HG03565 (cell line): ENCODE results near the gene RBM22.

Experiments used
- ATAC-seq: cut with Tn5 transposase; IDR thresholded peaks from one replicate; pipeline ENCODE4 v1.9.1; 2021; ENCODE audit warnings: mild to moderate bottlenecking, moderate library complexity; ENCODE audit not compliant: unreplicated experiment

The RBM22 gene

DNA sequence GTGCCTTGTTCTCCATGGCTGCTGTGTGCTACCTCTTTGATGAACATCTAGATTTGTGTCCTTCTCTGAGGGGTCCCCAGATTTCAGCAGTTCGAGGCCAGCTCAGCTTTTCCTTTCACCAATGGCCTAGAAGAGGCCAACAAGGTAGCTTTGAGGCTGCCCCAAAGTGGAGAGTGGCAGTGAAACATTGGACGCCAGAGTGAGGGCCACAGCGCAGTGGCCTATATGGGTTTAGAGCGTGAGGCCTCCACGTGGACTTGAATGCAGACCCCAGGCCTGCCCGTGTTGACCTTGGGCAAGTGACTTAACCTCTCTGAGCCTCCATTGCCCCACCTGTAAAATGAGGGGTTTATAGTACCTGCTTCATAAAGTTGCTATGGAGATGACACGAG is 28.0 kb downstream of the RBM22 start:
- ATAC-seq: no peak

GRCh38 chr5:150672237-150672883 is 28.5 kb downstream of the RBM22 start:
- no peak for ATAC-seq

DNA sequence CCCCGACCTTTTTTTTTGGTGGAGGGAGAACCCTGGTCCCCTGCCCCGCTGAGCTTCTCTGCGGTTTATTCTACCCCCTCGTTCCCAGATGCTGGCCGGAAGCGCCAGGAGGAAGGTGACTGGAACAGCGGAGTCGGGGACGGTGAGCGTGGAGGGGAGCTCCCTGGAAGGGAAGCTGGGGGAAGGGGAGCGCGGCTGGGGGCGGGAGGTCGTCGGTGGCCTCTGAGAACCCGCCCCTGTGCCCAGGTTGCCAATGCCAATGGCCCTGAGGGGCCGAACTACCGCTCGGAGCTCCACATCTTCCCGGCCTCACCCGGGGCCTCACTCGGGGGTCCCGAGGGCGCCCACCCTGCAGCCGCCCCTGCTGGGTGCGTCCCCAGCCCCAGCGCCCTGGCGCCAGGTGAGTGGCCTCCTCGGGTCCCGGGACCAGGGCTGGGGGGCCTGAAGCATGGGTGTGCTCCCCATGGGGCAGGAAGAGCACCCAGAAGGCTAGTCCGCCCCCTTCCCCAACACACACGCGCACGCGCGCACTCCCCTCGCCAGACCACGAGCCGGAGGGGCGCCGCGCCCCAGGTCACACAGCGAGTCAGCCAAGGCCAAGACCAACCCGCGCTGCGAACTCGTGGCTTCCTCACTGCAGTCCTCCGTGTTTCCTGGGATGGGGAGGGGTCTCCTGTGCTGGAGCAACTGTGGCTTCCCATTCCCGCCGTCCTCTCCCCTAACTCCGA is 29.2 kb downstream of the RBM22 start:
- ATAC-seq: no peak

DNA sequence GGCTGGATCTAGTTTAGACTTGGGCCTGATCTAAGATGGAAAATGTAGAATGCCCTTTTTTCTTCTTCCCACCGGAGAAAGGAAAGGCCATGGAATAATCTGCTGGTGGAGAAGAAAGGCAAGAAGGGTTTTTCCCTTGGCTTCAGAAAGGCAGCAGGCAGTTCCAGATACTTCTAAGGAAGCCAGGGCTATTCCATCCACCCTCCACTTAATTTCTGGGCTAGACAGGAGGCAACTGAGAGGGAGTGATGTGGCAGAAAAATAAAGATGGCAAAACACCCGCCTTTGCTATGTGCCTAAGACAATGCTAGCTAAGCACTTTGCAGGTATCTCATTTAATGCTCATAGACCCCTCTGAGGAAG is 29.9 kb downstream of the RBM22 start:
- ATAC-seq: no peak

DNA sequence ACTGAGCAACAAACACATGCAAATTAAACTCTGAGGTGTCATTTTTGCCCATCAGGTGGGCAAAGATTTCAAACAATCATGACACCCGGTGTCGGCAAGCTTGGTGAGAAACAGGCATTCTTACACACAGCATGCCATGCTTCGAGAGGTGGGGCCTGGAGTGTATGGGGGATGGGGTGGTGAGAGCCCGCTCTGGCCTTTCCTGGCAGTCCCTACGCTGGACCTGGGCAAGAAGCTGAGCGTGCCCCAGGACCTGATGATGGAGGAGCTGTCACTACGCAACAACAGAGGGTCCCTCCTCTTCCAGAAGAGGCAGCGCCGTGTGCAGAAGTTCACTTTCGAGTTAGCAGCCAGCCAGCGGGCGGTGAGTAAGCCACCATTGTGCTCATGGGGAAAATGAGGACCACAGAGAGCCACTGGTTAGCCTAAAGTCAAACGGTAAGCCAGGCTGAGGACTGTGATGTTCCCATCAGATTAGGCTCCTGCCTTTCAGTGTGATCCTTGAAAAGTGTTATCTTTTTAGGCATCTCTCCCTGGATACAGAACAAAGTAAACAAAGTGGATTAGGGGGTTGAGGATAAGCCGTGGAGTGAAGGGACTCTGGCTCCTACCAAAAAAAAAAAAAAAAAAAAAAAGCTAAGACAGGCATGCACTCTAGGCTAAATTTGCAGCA is 30.5 kb downstream of the RBM22 start:
- no peak for ATAC-seq

DNA sequence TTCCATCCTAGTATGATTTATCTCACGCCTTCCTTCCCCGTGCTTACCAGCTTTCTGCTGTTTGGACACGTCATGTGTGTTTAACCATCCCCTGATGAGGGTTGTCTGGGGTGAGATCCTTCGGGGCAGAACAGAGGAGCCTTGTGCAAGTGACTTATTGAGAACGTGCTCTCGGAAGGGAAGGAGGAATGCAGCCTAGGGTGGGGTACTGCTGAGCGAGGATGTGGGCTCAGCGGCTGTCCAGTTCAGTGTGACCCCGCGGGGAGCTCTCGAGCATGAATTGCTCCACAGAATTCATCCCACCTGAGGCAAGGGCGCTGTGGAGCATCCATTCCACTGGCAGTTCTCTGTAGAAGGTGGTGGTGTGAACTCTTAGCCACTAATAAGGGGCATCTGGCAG is 35.8 kb downstream of the RBM22 start:
- ATAC-seq: no peak

GRCh38 chr5:150663936-150664335 is 36.9 kb downstream of the RBM22 start:
- ATAC-seq: no peak

DNA sequence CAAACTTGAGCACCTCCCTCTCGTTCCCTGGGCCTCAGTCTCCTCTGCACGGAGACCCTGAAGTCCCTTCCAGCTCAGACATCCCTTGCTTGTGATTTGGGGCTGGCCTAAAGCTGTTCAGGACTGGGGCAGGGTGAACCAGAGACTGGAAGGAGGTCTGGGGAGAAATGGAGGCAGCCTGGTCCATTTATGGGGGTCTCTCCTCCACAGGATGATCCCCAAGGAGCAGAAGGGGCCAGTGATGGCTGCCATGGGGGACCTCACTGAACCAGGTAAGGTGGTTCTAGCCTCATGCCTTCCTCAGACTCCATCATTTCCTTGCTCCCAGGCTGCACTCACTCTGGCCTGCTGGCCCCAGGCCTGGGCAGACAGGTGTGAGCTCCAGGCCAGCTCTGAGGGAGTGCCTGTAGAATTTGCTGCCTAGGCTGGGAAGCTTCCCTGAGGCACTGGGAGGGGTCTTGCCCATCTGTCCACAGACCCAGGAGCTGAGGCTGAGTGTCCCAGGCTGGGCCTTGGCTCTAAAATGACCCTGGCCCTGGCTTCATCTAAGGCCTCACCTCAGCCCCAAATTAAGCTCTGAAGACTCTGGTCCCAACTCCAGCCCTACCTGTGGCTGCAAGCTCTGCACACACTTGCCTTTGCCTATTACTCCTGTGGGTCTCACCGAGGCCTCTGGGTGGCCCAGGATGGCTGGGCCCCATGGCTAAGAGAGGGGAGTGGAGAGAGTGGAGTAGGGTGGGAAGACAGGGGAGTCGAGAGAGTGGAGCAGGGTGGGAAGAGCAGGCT is 37.9 kb downstream of the RBM22 start:
- ATAC-seq: no peak

- no peak for ATAC-seq
Observed at GRCh38 chr5:150661821-150662596, 38.9 kb downstream of the RBM22 start.

GRCh38 chr5:150661086-150661485 is 39.8 kb downstream of the RBM22 start, which contains the start of gene MYOZ3:
Gene MYOZ3 (plus strand): TSS chr5:150661251. CDS start chr5:150662942, 1,691 bp downstream.
- no peak for ATAC-seq

- no peak for ATAC-seq
Observed at GRCh38 chr5:150660108-150660831, 40.6 kb downstream of the RBM22 start.

- ATAC-seq: no peak
Observed at GRCh38 chr5:150659360-150660107, 41.3 kb downstream of the RBM22 start.

DNA sequence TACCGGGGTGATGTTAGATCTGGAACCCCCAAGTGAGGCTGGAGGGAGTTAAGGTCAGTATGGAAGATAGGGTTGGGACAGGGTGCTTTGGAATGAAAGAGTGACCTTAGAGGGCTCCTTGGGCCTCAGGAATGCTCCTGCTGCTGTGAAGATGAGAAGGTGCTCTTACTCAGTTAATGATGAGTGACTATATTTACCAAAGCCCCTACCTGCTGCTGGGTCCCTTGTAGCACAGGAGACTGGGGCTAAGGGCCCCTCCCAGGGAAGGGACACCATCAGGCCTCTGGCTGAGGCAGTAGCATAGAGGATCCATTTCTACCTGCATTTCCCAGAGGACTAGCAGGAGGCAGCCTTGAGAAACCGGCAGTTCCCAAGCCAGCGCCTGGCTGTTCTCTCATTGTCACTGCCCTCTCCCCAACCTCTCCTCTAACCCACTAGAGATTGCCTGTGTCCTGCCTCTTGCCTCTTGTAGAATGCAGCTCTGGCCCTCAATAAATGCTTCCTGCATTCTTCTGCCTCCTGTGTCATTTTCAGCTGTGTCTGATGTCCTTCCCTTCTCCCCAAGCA is 42.1 kb downstream of the RBM22 start:
- no peak for ATAC-seq

- no peak for ATAC-seq
Observed at GRCh38 chr5:150658121-150658520, 42.7 kb downstream of the RBM22 start.

DNA sequence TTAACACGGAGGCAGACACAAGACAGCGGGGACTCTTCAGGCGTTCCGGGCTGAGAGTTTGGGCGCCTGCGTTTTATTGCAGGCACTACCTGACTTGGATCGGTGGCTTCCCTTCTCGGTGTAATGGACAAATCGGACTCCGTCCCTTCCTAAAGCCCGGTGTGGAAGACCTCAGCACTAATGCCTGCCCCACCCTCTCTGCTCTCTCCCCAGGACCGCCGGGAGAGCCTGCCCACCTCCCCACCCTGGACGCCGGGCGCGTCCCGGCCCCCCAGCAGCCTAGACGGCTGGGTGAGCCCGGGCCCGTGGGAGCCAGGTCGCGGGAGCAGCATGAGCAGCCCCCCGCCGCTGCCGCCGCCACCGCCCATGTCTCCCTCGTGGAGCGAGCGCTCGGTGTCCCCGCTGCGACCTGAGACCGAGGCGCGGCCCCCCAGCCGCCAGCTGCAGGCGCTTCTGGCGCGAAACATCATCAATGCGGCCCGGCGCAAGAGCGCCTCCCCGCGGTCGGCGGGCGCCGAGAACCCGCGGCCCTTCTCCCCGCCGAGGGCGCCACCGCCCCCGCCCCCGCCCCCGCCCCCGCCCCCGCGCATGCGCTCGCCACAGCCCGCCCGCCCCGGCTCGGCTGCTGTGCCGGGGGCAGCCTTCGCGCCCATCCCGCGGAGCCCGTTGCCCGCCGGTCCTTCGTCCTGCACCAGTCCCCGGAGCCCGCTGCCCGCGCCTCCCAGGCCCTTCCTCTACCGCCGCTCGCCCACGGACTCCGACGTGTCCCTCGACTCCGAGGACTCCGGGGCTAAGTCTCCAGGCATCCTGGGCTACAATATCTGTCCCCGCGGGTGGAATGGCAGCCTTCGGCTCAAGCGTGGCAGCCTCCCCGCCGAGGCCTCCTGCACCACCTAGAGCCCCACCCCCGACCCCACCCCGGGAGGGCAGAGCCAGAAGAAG is 44.4 kb downstream of the RBM22 start:
- peak; percentile 81 for ATAC-seq

- ATAC-seq: no peak
Observed at GRCh38 chr5:150655221-150655620, 45.6 kb downstream of the RBM22 start.

GRCh38 chr5:150653762-150654556 is 46.9 kb downstream of the RBM22 start:
- no peak for ATAC-seq
